Caco-2 (cell line): ENCODE measurements around the gene ANK3. TPM values are rescaled to one million over a fixed set of nuclear protein-coding genes. Genes with fewer than 3 reads are reported as not detected.

Experiments used
- BruUV-seq: library from RNA; stranded (reverse); fragments of 400-500 nt; replicated peaks from 2 replicates; lab custom pipeline; 2021; lab: Mats Ljungman, UMichigan
- CTCF ChIA-PET: fragments of 300-600 bp; sonication (Branson Sonifier 250); formaldehyde crosslinking; loops from one replicate; lab custom pipeline; 2022; ENCODE audit warnings: antibody characterized with exemption; lab: Charles Lee
- POLR2A ChIA-PET: fragments of 300-600 bp; sonication (Branson Sonifier 250); formaldehyde crosslinking; loops from one replicate; lab custom pipeline; 2022; ENCODE audit warnings: antibody characterized with exemption; lab: Charles Lee
- DNase-seq, 2 experiments: peaks; one replicate each; pipeline versions ENCODE4 v3.0.0 to v3.0.0-alpha.2; 2020 to 2022
- H3K27me3 ChIP-seq: replicated peaks from 2 replicates; pipeline ENCODE4 v1.6.0; 2011; ENCODE audit warnings: low read length; ENCODE audit not compliant: control insufficient read depth, insufficient read depth
- H3K36me3 ChIP-seq: 2 replicates; pipeline ENCODE4 v1.5.1; 2011; ENCODE audit warnings: low read length; ENCODE audit not compliant: control insufficient read depth, insufficient read depth
- H3K4me1 ChIP-seq: fragments of 250-450 bp; sonication (Bioruptor Pico); 2 replicates; pipeline ENCODE4 v1.5.1; 2020; ENCODE audit warnings: mild to moderate bottlenecking
- H3K4me3 ChIP-seq: 2 replicates; pipeline ENCODE4 v1.5.1; 2011; ENCODE audit warnings: low read depth, mild to moderate bottlenecking, control low read depth, low read length
- H3K9me3 ChIP-seq: fragments of 250-450 bp; sonication (Bioruptor Pico); 2 replicates; pipeline ENCODE4 v1.5.1; 2020; ENCODE audit warnings: mild to moderate bottlenecking, moderate library complexity
- H3K27ac Mint-ChIP-seq: one replicate; pipeline ENCODE4 v1.8.0; 2022; ENCODE audit warnings: mixed read lengths; ENCODE audit not compliant: unreplicated experiment
- H3K27me3 Mint-ChIP-seq: one replicate; pipeline ENCODE4 v1.8.0; 2022; ENCODE audit warnings: mixed read lengths; ENCODE audit not compliant: insufficient read depth, unreplicated experiment
- H3K36me3 Mint-ChIP-seq: one replicate; pipeline ENCODE4 v1.8.0; 2022; ENCODE audit warnings: mild to moderate bottlenecking, mixed read lengths; ENCODE audit not compliant: insufficient read depth, unreplicated experiment
- H3K4me1 Mint-ChIP-seq: one replicate; pipeline ENCODE4 v1.8.0; 2022; ENCODE audit warnings: low read depth, mixed read lengths; ENCODE audit not compliant: unreplicated experiment
- H3K4me3 Mint-ChIP-seq: one replicate; pipeline ENCODE4 v1.8.0; 2022; ENCODE audit warnings: mild to moderate bottlenecking, moderate library complexity, mixed read lengths; ENCODE audit not compliant: unreplicated experiment
- H3K9me3 Mint-ChIP-seq: one replicate; pipeline ENCODE4 v1.8.0; 2022; ENCODE audit warnings: mixed read lengths; ENCODE audit not compliant: unreplicated experiment
- intact Hi-C: fragments of 100-400 bp; cut with micrococcal nuclease; formaldehyde crosslinking; loops from one replicate; pipeline ENCODE4 v1.10.0; 2022; ENCODE audit not compliant: unreplicated experiment
- total RNA-seq: library from RNA; stranded (reverse); gene quantifications from 2 replicates; pipeline ENCODE4 v1.2.3, GENCODE V29; 2022
- TF ChIP-seq, protein P1 (sequence below), 2 experiments: fragments of 200-600 bp in 1 of 2; IDR thresholded peaks; 1 replicate in 1 of 2; 2 replicates in 1 of 2; pipeline versions ENCODE4 v1.5.1 to v1.8.0; 2011 to 2022; ENCODE audit warnings: antibody characterized with exemption in 1 of 2, control low read depth in 1 of 2, inconsistent platforms in 1 of 2, low read depth in 1 of 2, low read length in 1 of 2, mild to moderate bottlenecking in 1 of 2, moderate library complexity in 1 of 2; ENCODE audit not compliant: insufficient read depth in 1 of 2, severe bottlenecking in 1 of 2, unreplicated experiment in 1 of 2

ANK3 gene
- total RNA-seq, 1 experiment from 2014 or later, result 46.7 TPM

DNA sequence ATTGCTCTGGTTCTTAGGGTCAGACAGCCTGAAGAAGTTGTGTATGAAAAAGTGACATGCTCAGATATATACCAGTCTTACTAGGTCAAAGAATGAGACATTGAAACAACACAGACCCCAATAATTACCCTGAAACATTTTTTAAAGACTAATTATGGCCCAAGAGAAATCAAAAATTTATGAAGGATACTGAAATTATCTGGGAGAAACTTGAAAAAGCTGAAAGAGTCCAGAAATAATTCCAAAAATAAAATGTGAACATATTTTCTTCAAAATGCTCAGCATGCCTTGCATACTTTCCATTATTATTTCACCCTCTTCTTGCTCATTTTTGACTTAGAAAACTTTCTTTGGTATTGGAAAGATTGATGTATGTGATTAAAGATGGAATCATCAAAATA is 284.4 kb downstream of the ANK3 start:
- DNase-seq, result no peak
- BruUV-seq, result no TSS peak
- Mint-ChIP-seq H3K4me1 (no peaks in the 10 kb centered on the region), H3K9me3 (no peaks in the 10 kb centered on the region), H3K27me3 (no peaks in the 10 kb centered on the region), H3K27ac (no peak overlapping the region), H3K4me3 (no peak overlapping the region), H3K36me3 (no peaks in the 10 kb centered on the region)
- POLR2A ChIA-PET, result no interaction called here
- TF ChIP-seq, protein P1, sequence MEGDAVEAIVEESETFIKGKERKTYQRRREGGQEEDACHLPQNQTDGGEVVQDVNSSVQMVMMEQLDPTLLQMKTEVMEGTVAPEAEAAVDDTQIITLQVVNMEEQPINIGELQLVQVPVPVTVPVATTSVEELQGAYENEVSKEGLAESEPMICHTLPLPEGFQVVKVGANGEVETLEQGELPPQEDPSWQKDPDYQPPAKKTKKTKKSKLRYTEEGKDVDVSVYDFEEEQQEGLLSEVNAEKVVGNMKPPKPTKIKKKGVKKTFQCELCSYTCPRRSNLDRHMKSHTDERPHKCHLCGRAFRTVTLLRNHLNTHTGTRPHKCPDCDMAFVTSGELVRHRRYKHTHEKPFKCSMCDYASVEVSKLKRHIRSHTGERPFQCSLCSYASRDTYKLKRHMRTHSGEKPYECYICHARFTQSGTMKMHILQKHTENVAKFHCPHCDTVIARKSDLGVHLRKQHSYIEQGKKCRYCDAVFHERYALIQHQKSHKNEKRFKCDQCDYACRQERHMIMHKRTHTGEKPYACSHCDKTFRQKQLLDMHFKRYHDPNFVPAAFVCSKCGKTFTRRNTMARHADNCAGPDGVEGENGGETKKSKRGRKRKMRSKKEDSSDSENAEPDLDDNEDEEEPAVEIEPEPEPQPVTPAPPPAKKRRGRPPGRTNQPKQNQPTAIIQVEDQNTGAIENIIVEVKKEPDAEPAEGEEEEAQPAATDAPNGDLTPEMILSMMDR (IDR thresholded peaks at IDR 0.05; ENCODE audit: insufficient read depth in 1 of 2, low read depth in 1 of 2, low read length in 1 of 2, severe bottlenecking in 1 of 2, unreplicated experiment in 1 of 2), result no peak
- Histone ChIP-seq H3K4me1 (no peaks in the 10 kb centered on the region), H3K36me3 (no peaks in the 10 kb centered on the region), H3K27me3 (no peaks in the 10 kb centered on the region), H3K9me3 (no peaks in the 10 kb centered on the region), H3K4me3 (no peak overlapping the region)
- intact Hi-C loops, result loop anchor here (5.0 to 10.0 kb wide), 2 partner anchors 230 to 542 kb away; no protein-coding TSS in a partner anchor
- CTCF ChIA-PET, result no interaction called here

DNA sequence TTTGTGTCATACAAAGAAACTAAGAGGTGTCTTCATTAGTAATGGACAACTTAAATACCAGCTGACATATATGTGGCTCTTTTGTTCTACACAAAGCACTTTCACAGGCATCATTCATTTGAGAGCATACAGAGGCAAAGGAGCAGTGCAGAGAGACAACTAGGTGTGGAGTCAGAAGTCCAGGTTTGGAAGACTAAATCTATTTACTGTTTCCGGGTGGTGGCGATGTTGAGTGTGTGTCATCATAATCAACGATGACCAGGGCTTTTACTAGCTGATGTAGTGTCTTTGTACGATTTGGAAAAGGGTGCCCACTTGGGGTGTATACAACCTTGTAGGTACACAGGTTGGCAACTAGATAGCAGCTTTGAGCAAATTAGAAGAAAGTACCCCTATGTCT is 287.9 kb downstream of the ANK3 start:
- intact Hi-C loops, result loop anchor here (10.0 kb wide), 1 partner anchor 233 kb away; no protein-coding TSS in a partner anchor
- TF ChIP-seq, protein P1 (IDR thresholded peaks at IDR 0.05; ENCODE audit: insufficient read depth in 1 of 2, low read depth in 1 of 2, low read length in 1 of 2, severe bottlenecking in 1 of 2, unreplicated experiment in 1 of 2), result no peak
- H3K36me3 ChIP-seq, result no peaks in the 10 kb centered on the region
- peaks cover 7% of the 10 kb centered on the region; the same call in 1 of the 2 replicates for H3K4me1 ChIP-seq
- no TSS peak for BruUV-seq
- H3K4me1 Mint-ChIP-seq, result peaks cover 10% of the 10 kb centered on the region
- no peaks in the 10 kb centered on the region for H3K27me3 Mint-ChIP-seq
- ChIA-PET CTCF (interaction anchor here (1.0 kb wide), 1 partner anchor 103 kb away, joined by 4 read pairs; no protein-coding TSS in a partner anchor), POLR2A (no interaction called here)
- H3K27me3 ChIP-seq, result no peaks in the 10 kb centered on the region
- DNase-seq, result no peak
- no peak overlapping the region for H3K27ac Mint-ChIP-seq
- H3K4me3 Mint-ChIP-seq, result no peak overlapping the region
- H3K9me3 Mint-ChIP-seq, result no peaks in the 10 kb centered on the region
- H3K4me3 ChIP-seq, result no peak overlapping the region
- no peaks in the 10 kb centered on the region for H3K36me3 Mint-ChIP-seq
- no peaks in the 10 kb centered on the region for H3K9me3 ChIP-seq

DNA sequence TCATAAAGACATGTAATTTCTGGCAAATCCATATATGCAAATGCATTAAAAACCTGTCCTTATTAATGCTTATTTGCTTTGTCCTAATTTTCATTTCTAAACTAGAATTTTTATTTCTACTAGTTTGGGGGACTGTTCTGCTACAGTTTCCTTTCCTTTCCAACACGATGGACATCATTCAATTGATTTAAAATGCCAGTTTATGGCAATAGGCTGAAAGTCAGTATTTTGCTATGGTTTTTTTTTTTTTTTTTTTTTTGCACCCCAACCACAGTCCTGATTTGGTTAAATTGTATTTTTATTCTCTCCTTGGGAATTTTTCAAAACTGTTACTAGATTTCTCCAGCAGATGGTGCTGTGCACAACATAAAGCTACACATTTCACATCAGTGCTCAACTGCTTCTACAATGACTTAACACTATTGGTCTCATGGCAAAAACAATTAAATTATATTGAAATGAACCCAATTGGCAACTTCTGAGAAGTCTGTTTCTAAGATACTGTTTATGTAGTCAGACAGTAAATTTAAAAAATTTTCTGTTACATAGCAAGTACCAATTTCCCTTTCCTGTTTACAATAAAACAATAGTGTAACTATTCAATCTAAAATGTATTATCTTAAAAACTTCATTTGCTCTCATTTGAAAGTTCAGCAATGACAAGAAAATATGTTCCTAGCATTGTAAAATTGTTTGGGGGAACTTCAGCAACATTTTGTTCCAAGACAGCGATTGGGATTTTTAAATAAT is 289.5 kb downstream of the ANK3 start:
- ChIA-PET POLR2A (no interaction called here), CTCF (interaction anchor here (0.5 to 2.2 kb wide), 31 partner anchors 14 to 1952 kb away, joined by 3 to 24 read pairs (median 6); no protein-coding TSS in a partner anchor)
- intact Hi-C loops, result loop anchor here (1.0 to 10.0 kb wide), 8 partner anchors 14 to 474 kb away; no protein-coding TSS in a partner anchor
- H3K36me3 ChIP-seq, result no peaks in the 10 kb centered on the region
- no peak overlapping the region for H3K4me3 ChIP-seq
- peaks cover 7% of the 10 kb centered on the region; the same call in 1 of the 2 replicates for H3K4me1 ChIP-seq
- peak in 1 of 2 experiments; percentile 73 for DNase-seq
- peaks cover 10% of the 10 kb centered on the region for H3K4me1 Mint-ChIP-seq
- H3K27me3 ChIP-seq, result no peaks in the 10 kb centered on the region
- H3K36me3 Mint-ChIP-seq, result no peaks in the 10 kb centered on the region
- no TSS peak for BruUV-seq
- no peaks in the 10 kb centered on the region for H3K9me3 Mint-ChIP-seq
- no peaks in the 10 kb centered on the region for H3K9me3 ChIP-seq
- TF ChIP-seq, protein P1 (IDR thresholded peaks at IDR 0.05; ENCODE audit: insufficient read depth in 1 of 2, low read depth in 1 of 2, low read length in 1 of 2, severe bottlenecking in 1 of 2, unreplicated experiment in 1 of 2), result peak; percentile 78 to 81
- H3K27ac Mint-ChIP-seq, result no peak overlapping the region
- no peak overlapping the region for H3K4me3 Mint-ChIP-seq
- H3K27me3 Mint-ChIP-seq, result no peaks in the 10 kb centered on the region
